GM12878 (cell line): ENCODE measurements around the gene GIPC3.

Experiments
- SRF ChIP-seq, 2 experiments: IDR thresholded peaks; 2 replicates each; pipeline ENCODE4 v1.6.1; 2011; ENCODE audit warnings: low read depth in 2 of 2, low read length in 2 of 2, mild to moderate bottlenecking in 1 of 2, moderate library complexity in 1 of 2
- TF ChIP-seq, protein P1 (sequence below), 3 experiments: IDR thresholded peaks in 2 of 3; conservative IDR thresholded peaks in 1 of 3; 2 replicates each; pipeline ENCODE4 v1.5.1; 2011; ENCODE audit warnings: low read depth in 3 of 3, low read length in 3 of 3, mild to moderate bottlenecking in 3 of 3, control low read depth in 2 of 3, moderate library complexity in 2 of 3, inconsistent platforms in 1 of 3, mixed read lengths in 1 of 3; ENCODE audit not compliant: control insufficient read depth in 2 of 3, insufficient read depth in 1 of 3; ENCODE audit errors: extremely low read depth in 1 of 3
- TF ChIP-seq, protein P2 (sequence below): IDR thresholded peaks from 2 replicates; pipeline ENCODE4 v1.6.1; 2012; ENCODE audit warnings: low read depth, low read length, improper control_type of control experiment

DNA sequence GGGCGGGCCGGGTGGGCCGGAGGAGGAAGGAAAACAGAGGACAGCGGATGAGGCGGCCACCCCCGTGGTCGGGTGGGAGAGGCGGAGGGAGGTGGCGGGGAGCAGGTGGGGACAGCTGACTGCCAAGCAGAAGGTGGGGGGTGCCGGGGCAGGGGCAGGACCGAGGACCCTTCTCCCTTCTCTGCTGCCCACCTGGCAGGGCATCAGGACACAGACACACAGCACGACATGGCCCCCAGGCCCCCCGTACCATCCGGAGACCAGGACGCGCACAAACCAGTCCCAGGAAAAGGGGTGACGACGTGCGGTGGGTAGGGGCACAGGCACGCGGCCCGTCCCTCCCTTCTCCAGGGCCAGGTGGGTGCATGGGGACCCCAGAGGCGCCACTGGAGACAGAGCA lies 52.3 kb downstream of the GIPC3 start:
- TF ChIP-seq, protein P1, sequence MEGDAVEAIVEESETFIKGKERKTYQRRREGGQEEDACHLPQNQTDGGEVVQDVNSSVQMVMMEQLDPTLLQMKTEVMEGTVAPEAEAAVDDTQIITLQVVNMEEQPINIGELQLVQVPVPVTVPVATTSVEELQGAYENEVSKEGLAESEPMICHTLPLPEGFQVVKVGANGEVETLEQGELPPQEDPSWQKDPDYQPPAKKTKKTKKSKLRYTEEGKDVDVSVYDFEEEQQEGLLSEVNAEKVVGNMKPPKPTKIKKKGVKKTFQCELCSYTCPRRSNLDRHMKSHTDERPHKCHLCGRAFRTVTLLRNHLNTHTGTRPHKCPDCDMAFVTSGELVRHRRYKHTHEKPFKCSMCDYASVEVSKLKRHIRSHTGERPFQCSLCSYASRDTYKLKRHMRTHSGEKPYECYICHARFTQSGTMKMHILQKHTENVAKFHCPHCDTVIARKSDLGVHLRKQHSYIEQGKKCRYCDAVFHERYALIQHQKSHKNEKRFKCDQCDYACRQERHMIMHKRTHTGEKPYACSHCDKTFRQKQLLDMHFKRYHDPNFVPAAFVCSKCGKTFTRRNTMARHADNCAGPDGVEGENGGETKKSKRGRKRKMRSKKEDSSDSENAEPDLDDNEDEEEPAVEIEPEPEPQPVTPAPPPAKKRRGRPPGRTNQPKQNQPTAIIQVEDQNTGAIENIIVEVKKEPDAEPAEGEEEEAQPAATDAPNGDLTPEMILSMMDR (IDR thresholded peaks at IDR 0.05 in 2 of 3, conservative IDR thresholded peaks at IDR 0.05 in 1 of 3; ENCODE audit: control insufficient read depth in 2 of 3, extremely low read depth in 1 of 3, insufficient read depth in 1 of 3, low read depth in 3 of 3, low read length in 3 of 3): no peak
- no peak for TF ChIP-seq SRF (IDR thresholded peaks at IDR 0.05; ENCODE audit: low read depth in 2 of 2, low read length in 2 of 2)
- TF ChIP-seq, protein P2, sequence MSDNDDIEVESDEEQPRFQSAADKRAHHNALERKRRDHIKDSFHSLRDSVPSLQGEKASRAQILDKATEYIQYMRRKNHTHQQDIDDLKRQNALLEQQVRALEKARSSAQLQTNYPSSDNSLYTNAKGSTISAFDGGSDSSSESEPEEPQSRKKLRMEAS: no peak
